Measurements from ENCODE around the gene PSMC6.
"Not testable (repeated sequence)": the region's sequence is repeated elsewhere in the genome, so short reads cannot be mapped to it uniquely, and the experiment has no call there.

PSMC6 gene

GRCh38 chr14:52723514-52724359, 16.7 kb downstream of the PSMC6 start:
- DNase-seq: no peak

DNA sequence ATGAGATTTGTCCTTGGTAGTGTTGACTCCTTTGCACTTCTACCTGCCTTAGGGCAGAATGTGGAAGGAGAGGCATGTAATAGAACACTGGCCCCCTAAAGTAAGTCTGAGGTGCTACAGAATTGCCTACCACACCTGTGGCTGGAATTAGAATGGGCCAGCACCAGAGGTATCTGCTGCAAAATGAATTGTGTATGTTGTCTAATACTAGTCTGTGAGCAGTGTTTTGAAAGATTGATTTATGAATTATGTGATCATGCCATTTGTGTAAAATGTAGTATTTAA, 17.3 kb downstream of the PSMC6 start:
- no peak for DNase-seq

GRCh38 chr14:52727509-52727908, 20.5 kb downstream of the PSMC6 start:
- not testable (repeated sequence) for DNase-seq

DNA sequence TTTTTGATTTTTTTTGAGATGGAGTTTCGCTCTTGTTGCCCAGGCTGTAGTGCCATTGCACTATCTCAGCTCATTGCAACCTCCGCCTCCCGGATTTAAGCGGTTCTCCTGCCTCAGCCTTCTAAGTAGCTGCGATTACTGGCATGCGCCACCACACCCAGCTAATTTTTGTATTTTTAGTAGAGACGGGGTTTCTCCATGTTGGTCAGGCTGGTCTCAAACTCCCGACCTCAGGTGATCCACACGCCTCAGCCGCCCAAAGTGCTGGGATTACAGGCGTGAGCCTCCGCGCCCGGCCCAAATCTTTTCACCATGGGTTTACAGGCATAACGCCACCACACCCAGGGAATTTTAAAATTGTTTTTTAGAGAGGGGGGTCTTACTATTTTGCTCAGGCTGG, 22.0 kb downstream of the PSMC6 start:
- not testable (repeated sequence) for DNase-seq

- DNase-seq: no peak
Measured at GRCh38 chr14:52729585-52729924, 22.6 kb downstream of the PSMC6 start.

DNA sequence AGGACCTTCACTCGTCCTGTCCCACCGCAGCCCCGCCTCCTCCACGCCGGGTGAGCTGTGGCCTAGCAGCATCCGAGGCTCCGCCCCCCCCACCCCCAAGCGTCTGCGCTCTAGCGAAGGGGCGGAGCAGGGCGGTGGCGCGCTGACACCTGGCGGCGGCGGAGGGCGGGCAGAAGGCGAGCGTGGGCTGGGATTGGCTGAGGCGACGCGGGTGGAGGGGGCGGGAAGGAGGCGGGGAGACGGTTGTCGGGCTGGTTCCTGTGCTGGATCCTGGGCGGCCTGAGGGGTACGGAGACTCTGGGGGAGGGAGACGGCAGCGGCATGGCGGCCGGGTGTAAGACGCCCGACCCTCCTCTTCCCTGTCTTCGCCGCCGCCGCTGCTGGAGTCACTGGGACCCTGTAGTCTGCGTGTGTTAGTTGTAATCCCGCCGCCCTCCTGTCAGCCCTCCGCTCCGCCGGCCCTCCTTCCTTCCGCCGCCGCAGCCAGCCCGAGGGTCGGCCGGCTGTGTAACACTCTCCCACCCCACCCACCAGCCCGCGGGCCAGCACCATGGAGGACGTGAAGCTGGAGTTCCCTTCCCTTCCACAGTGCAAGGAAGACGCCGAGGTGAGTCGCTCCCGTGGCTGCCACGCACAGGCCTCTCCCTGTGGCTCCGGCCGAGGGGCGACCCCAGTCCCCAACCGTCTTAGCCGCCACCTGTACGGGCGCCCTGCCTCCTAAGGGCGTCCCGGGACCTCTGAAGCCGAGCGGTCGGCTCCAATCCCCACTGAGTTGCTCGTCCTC, 23.1 kb downstream of the PSMC6 start, which contains the start of gene STYX:
Gene STYX (plus strand): TSS at position 242 of the 784 bp plus-strand sequence. CDS start 309 bp downstream, at position 551.
- DNase-seq: peak; percentile 99

DNA sequence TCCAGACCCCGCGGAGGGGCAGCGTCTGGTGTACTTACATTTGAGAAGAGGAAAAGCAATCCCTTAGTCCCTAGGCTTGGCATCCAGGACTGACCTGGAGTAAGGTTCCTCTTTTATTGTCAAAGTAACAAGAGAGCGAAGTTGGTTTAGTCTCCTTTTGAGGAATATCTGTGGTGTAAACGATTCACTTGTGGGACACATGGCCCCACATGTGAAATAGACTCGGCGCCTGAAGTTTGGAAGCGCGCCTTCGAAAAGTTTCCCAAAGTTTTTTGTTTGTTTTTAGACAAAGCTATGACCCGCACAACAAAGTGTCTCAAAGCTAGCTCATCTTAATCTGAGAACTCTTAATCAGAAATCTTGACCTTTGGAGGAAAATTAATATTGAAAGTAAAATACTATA, 23.7 kb downstream of the PSMC6 start:
- no peak for DNase-seq

DNA sequence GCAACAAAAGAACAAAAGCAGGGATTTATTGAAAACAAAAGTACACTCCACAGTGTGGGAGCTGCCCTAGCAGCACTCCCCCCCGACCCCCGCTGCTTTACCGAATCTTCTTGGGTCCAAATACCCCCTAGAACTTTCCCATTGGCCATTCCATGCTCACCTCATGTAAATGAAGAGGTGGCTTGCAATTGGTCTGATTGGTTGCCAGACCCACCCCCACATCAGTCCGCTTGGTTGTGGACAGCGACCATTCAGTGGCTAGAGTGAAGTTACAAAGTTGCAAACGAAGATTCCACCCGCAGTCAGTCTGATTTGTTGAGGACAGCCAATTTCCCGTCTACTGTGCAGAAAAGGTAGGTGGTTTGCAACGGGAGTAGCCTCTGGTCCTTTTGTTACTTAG, 26.8 kb downstream of the PSMC6 start:
- DNase-seq: no peak

GRCh38 chr14:52735921-52736489, 29.0 kb downstream of the PSMC6 start:
- no peak for DNase-seq

- DNase-seq: no peak
Measured at GRCh38 chr14:52738409-52738808, 31.4 kb downstream of the PSMC6 start.

DNA sequence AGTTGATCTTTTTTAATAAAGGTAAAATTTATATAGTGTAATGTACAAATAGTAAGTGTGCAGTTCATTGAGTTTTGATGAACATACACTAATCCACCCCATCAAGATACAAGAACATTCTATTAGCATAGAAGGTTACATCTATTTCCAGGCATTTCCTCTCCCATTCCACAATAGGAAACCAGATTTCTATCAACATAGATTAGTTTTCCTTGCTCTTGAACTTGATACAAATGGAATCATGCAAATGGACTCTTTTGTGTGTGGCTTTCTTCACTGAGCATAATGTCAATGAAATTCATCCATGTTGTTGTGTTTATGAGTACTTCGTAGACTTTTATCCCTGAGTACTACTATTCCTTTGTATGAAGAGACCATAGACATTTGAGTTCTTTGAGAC, 33.8 kb downstream of the PSMC6 start:
- no peak for DNase-seq

DNA sequence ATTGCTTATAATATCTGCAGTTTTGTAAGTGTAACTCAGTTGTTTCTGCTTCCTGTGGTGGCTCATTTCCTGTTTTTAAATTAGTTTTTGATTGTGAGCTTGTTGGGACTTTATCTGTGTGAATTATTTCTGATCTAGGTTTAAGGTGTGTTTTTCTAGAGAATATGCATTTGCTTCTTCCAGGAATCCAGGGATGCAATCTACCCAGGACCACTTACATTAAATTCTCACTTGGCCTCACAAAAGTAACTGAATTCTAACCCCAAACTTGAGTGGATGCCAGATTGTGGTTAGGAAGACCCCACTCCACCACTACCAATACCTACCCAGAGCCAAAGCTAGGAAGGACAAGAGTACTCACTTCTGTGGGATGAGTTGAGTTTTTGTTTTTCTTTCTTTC, 34.9 kb downstream of the PSMC6 start:
- DNase-seq: no peak

DNA sequence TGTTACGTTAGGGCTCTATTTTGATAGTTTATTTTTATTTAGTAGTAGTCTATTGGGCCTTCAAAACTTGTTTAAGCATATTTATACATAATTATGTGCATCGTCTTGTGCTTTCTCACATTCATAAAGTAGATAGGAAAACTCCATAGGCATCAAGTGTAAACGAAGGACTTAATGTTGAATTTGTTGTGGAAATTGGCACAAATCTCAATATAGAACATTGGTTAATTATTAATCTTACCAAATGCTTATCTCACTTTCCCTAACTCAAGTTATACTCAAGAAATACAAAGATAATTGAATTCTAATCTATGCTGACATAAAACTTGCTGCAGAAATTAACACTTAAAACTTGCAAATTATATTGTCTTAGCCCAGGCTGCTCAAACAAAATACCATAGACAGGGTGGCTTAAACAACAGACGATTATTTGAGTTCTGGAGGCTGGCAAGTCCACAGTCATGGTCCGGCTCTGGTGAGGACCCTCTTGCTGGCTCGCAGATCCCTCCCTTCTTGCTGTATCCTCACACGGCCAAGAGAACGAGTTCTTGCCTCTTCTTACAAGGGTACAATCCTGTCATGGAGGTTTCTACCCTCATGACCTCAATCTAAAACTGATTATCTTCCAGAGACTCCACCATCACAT, 41.8 kb downstream of the PSMC6 start:
- DNase-seq: no peak

GRCh38 chr14:52755607-52756316, 48.8 kb downstream of the PSMC6 start:
- no peak for DNase-seq

DNA sequence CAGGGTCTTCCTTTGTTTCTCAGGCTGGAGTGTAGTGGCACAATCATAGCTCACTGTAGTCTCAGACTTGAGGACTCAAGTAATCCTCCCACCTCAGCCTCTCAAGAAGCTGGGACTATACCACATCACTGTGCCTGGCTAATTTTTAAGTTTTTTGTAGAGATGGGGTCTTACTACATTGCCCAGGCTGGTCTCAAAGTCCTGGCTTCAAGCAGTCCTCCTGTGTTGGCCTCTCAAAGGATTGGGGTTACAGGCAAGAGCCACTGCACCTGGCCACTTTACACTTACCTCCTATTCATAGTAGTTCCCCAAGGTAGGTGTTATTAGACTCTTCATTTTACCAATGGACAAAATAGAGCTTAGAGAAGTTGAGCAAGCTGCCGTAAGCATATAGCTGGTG, 52.1 kb downstream of the PSMC6 start:
- DNase-seq: no peak

DNA sequence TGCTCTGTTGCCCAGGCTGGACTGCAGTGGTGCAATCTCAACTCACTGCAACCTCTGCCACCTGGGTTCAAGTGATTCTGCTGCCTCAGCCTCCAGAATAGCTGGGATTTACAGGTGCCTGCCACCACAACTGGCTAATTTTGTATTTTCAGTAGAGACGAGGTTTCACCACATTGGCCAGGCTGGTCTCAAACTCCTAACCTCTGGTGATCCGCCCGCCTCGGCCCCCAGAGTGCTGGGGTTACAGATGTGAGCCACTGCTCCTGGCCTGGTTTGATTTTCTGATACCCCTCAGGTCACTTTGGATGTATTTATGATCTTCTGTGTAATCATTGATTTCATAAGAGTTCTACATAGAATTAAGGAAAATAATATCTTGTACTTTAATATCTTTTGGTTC, 55.9 kb downstream of the PSMC6 start:
- not testable (repeated sequence) for DNase-seq

- DNase-seq: no peak
Measured at GRCh38 chr14:52767058-52767833, 60.2 kb downstream of the PSMC6 start.

GRCh38 chr14:52769887-52770286, 62.9 kb downstream of the PSMC6 start:
- DNase-seq: no peak

- DNase-seq: no peak
Measured at GRCh38 chr14:52776816-52777215, 69.8 kb downstream of the PSMC6 start.
